Muscle layer of colon (tissue), 2 donors: ENCODE measurements around the gene LAMA3.

Experiments used
- H3K27ac ChIP-seq: one replicate; pipeline ENCODE4 v1.7.0; 2013; ENCODE audit warnings: low read depth, mild to moderate bottlenecking, low read length, moderate library complexity
- H3K27me3 ChIP-seq, 2 donors: one replicate each; pipeline ENCODE4 v1.7.0; 2013; ENCODE audit warnings: low read length in 2 of 2, mild to moderate bottlenecking in 2 of 2; ENCODE audit not compliant: insufficient read depth in 2 of 2, control insufficient read depth in 1 of 2
- H3K36me3 ChIP-seq: one replicate; pipeline ENCODE4 v1.7.0; 2013; ENCODE audit warnings: mild to moderate bottlenecking, low read length; ENCODE audit not compliant: insufficient read depth
- H3K4me1 ChIP-seq: one replicate; pipeline ENCODE4 v1.7.0; 2013; ENCODE audit warnings: mild to moderate bottlenecking, low read length; ENCODE audit not compliant: insufficient read depth
- H3K4me3 ChIP-seq, 2 donors: one replicate each; pipeline ENCODE4 v1.7.0; 2013; ENCODE audit warnings: low read length in 2 of 2, low read depth in 1 of 2, mild to moderate bottlenecking in 1 of 2, moderate library complexity in 1 of 2
- H3K9ac ChIP-seq: one replicate; pipeline ENCODE4 v1.7.0; 2013; ENCODE audit warnings: low read length
- H3K9me3 ChIP-seq: one replicate; pipeline ENCODE4 v1.7.0; 2013; ENCODE audit warnings: mild to moderate bottlenecking, low read length
- donor health status: abdominal sarcoma.
- donor health status: Adenocarcinoma of cecum.

LAMA3 gene

GRCh38 chr18:23756590-23757436 is 67.6 kb downstream of the LAMA3 start:
- Histone ChIP-seq H3K27ac (no peak overlapping the region), H3K9ac (no peak overlapping the region), H3K4me3 (no peak overlapping the region), H3K4me1 (no peaks in the 10 kb centered on the region), H3K9me3 (no peaks in the 10 kb centered on the region), H3K27me3 (no peaks in the 10 kb centered on the region), H3K36me3 (no peaks in the 10 kb centered on the region)

GRCh38 chr18:23757437-23757733 is 68.1 kb downstream of the LAMA3 start:
- Histone ChIP-seq H3K27ac (no peak overlapping the region), H3K27me3 (no peaks in the 10 kb centered on the region), H3K4me3 (no peak overlapping the region), H3K9me3 (no peaks in the 10 kb centered on the region), H3K4me1 (no peaks in the 10 kb centered on the region), H3K9ac (no peak overlapping the region), H3K36me3 (no peaks in the 10 kb centered on the region)

GRCh38 chr18:23758281-23758680 is 69.0 kb downstream of the LAMA3 start:
- Histone ChIP-seq H3K27me3 (no peaks in the 10 kb centered on the region), H3K9ac (no peak overlapping the region), H3K27ac (no peak overlapping the region), H3K4me3 (no peak overlapping the region), H3K36me3 (no peaks in the 10 kb centered on the region), H3K4me1 (no peaks in the 10 kb centered on the region), H3K9me3 (no peaks in the 10 kb centered on the region)

- Histone ChIP-seq H3K27ac (no peak overlapping the region), H3K27me3 (no peaks in the 10 kb centered on the region), H3K36me3 (no peaks in the 10 kb centered on the region), H3K9ac (no peak overlapping the region), H3K4me1 (no peaks in the 10 kb centered on the region), H3K4me3 (no peak overlapping the region), H3K9me3 (no peaks in the 10 kb centered on the region)
Observed at GRCh38 chr18:23761941-23762340, 72.7 kb downstream of the LAMA3 start.

GRCh38 chr18:23763343-23763742 is 74.1 kb downstream of the LAMA3 start:
- no peaks in the 10 kb centered on the region for H3K36me3 ChIP-seq
- no peak overlapping the region for H3K27ac ChIP-seq
- H3K4me1 ChIP-seq: no peaks in the 10 kb centered on the region
- H3K9me3 ChIP-seq: no peaks in the 10 kb centered on the region
- H3K27me3 ChIP-seq: no peaks in the 10 kb centered on the region
- H3K4me3 ChIP-seq: no peak overlapping the region
- no peak overlapping the region for H3K9ac ChIP-seq

GRCh38 chr18:23765931-23766330 is 76.7 kb downstream of the LAMA3 start:
- H3K27me3 ChIP-seq: no peaks in the 10 kb centered on the region
- H3K4me3 ChIP-seq: no peak overlapping the region
- H3K9me3 ChIP-seq: no peaks in the 10 kb centered on the region
- H3K27ac ChIP-seq: no peak overlapping the region
- H3K36me3 ChIP-seq: no peaks in the 10 kb centered on the region
- no peak overlapping the region for H3K9ac ChIP-seq
- no peaks in the 10 kb centered on the region for H3K4me1 ChIP-seq

- no peak overlapping the region for H3K27ac ChIP-seq
- H3K9me3 ChIP-seq: no peaks in the 10 kb centered on the region
- H3K9ac ChIP-seq: no peak overlapping the region
- no peak overlapping the region for H3K4me3 ChIP-seq
- no peaks in the 10 kb centered on the region for H3K36me3 ChIP-seq
- H3K27me3 ChIP-seq: no peaks in the 10 kb centered on the region
- H3K4me1 ChIP-seq: no peaks in the 10 kb centered on the region
Observed at GRCh38 chr18:23772327-23773024, 83.2 kb downstream of the LAMA3 start.

GRCh38 chr18:23776306-23776705 is 87.1 kb downstream of the LAMA3 start:
- H3K9ac ChIP-seq: no peak overlapping the region

GRCh38 chr18:23778828-23779227 is 89.6 kb downstream of the LAMA3 start:
- no peaks in the 10 kb centered on the region for H3K36me3 ChIP-seq
- H3K9ac ChIP-seq: no peak overlapping the region
- H3K4me1 ChIP-seq: no peaks in the 10 kb centered on the region
- H3K27ac ChIP-seq: no peak overlapping the region
- no peak overlapping the region for H3K4me3 ChIP-seq
- H3K27me3 ChIP-seq: no peaks in the 10 kb centered on the region
- H3K9me3 ChIP-seq: no peaks in the 10 kb centered on the region

More at GRCh38 chr18:23776306-23776705, 87.1 kb downstream of the LAMA3 start:
- Histone ChIP-seq H3K27ac (no peak overlapping the region), H3K27me3 (no peaks in the 10 kb centered on the region), H3K4me3 (no peak overlapping the region), H3K4me1 (no peaks in the 10 kb centered on the region), H3K36me3 (no peaks in the 10 kb centered on the region), H3K9me3 (no peaks in the 10 kb centered on the region)

GRCh38 chr18:23779696-23780303 is 90.5 kb downstream of the LAMA3 start:
- Histone ChIP-seq H3K9ac (no peak overlapping the region), H3K9me3 (no peaks in the 10 kb centered on the region), H3K36me3 (no peaks in the 10 kb centered on the region), H3K27ac (no peak overlapping the region), H3K4me3 (no peak overlapping the region), H3K4me1 (no peaks in the 10 kb centered on the region), H3K27me3 (peaks cover 0 to 5% of the 10 kb centered on the region in 2 donors)

- no peaks in the 10 kb centered on the region for H3K4me1 ChIP-seq
- no peak overlapping the region for H3K27ac ChIP-seq
- H3K4me3 ChIP-seq: no peak overlapping the region
- H3K9ac ChIP-seq: no peak overlapping the region
- peaks cover 0 to 5% of the 10 kb centered on the region in 2 donors for H3K27me3 ChIP-seq
- no peaks in the 10 kb centered on the region for H3K9me3 ChIP-seq
- H3K36me3 ChIP-seq: no peaks in the 10 kb centered on the region
Observed at GRCh38 chr18:23784832-23785245, 95.6 kb downstream of the LAMA3 start.
